Karpas-422 (cell line): ENCODE measurements around the gene FIBP. TPM values are rescaled to one million over a fixed set of nuclear protein-coding genes. Genes with fewer than 3 reads are reported as not detected.
A peak's percentile ranks its signal among the peaks of the same experiment; 100 is the strongest.

Source experiments
- DNase-seq: peaks from one replicate; pipeline ENCODE4 v3.0.0-alpha.2; 2015
- H2AFZ ChIP-seq: fragments of 200-600 bp; sonication (generic); 2 replicates; pipeline ENCODE4 v1.6.1; 2014; ENCODE audit warnings: antibody characterized with exemption, low read length, mixed read lengths
- H3K27ac ChIP-seq: fragments of 200-600 bp; sonication (generic); 2 replicates; pipeline ENCODE4 v1.5.1; 2014; ENCODE audit warnings: mild to moderate bottlenecking, low read length, moderate library complexity
- H3K27me3 ChIP-seq: fragments of 200-600 bp; sonication (generic); 2 replicates; pipeline ENCODE4 v1.6.1; 2014; ENCODE audit warnings: low read length, mixed read lengths
- H3K36me3 ChIP-seq: fragments of 200-600 bp; sonication (generic); 2 replicates; pipeline ENCODE4 v1.6.1; 2014; ENCODE audit warnings: low read length, mixed read lengths; ENCODE audit not compliant: insufficient read depth
- H3K4me1 ChIP-seq: fragments of 200-600 bp; sonication (generic); 2 replicates; pipeline ENCODE4 v1.6.1; 2014; ENCODE audit warnings: mild to moderate bottlenecking, low read length, mixed read lengths
- H3K4me2 ChIP-seq: fragments of 200-600 bp; sonication (generic); 2 replicates; pipeline ENCODE4 v1.6.1; 2014; ENCODE audit warnings: low read length, low read depth, mild to moderate bottlenecking; ENCODE audit not compliant: poor library complexity, severe bottlenecking
- H3K4me3 ChIP-seq: fragments of 200-600 bp; sonication (generic); 2 replicates; pipeline ENCODE4 v1.5.1; 2014; ENCODE audit warnings: mild to moderate bottlenecking, antibody characterized with exemption, low read length, mixed read lengths
- H3K79me2 ChIP-seq: fragments of 200-600 bp; sonication (generic); 2 replicates; pipeline ENCODE4 v1.6.1; 2014; ENCODE audit warnings: mild to moderate bottlenecking, low read length, mixed read lengths
- H3K9ac ChIP-seq: fragments of 200-600 bp; sonication (generic); 2 replicates; pipeline ENCODE4 v1.6.0; 2014; ENCODE audit warnings: low read length
- H3K9me2 ChIP-seq: fragments of 200-600 bp; sonication (generic), shearing (Covaris generic); replicated peaks from 2 replicates; pipeline ENCODE4 v1.6.0; 2014; ENCODE audit warnings: mild to moderate bottlenecking, low read length, moderate library complexity; ENCODE audit not compliant: insufficient read depth
- H3K9me3 ChIP-seq: fragments of 300-700, 200-600 bp; sonication (generic); 2 replicates; pipeline ENCODE4 v1.6.1; 2014; ENCODE audit warnings: low read length, mixed read lengths
- H4K20me1 ChIP-seq: fragments of 200-600 bp; sonication (generic); 2 replicates; pipeline ENCODE4 v1.6.1; 2014; ENCODE audit warnings: mild to moderate bottlenecking, antibody characterized with exemption, low read length, low read depth; ENCODE audit not compliant: insufficient read depth
- total RNA-seq: library from RNA; depleted of rRNA; stranded (reverse); fragments of >200 nt; shearing (Covaris generic); gene quantifications from 2 replicates; pipeline ENCODE4 v1.2.3, GENCODE V29; 2014; ENCODE audit warnings: low replicate concordance

FIBP gene
- total RNA-seq, 1 experiment from 2014 or later = 207 TPM

DNA sequence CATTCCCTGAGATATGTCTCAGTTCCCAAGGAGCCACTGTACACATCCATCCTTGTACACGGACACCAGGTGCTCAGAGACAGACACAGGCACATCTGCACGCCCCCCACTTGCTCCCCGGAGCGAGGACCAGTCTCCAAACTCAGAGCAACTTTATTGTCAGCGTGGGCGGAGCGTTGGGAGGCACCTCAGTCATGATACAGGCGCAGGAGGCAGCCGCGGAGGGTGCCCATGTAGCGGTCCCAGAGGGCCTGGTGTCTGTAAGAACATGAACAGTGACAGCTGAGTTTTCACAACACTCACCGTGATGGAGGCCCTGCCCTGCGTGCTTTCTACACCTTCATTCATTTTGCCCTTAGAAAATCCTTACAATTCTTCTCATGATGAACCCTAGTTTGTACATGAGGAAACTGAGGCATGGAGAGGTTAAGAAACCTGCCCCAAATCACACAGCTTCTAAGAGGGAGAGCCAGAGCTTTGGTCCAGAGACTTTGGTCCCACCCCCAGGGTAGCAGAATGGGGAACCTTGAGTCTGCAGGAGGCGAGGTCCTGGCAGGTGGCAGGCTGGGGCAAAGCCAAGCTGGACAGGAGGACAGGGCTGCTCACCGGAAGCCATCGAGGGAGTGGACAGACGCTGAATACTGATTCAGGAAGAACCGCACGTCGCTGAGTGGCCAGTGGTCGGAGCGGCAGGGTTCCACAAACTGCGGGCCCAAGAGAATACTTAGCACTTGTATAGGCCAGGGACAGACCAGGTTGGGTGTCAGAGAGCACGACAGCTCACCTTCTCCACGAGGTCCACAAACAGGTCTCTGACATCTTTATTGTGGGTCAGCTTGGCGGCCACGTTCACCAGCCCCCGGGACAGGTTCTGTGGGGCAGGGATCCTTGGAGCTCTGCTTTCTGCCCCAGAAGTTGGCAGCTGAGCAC, 4.2 kb downstream of the FIBP start:
- Histone ChIP-seq H3K4me1 (peaks cover 35% of the 10 kb centered on the region), H3K9ac (no peak overlapping the region), H4K20me1 (no peaks in the 10 kb centered on the region; the same call in 1 of the 2 replicates), H3K27me3 (no peaks in the 10 kb centered on the region), H3K27ac (no peak overlapping the region), H3K79me2 (peaks cover 22% of the 10 kb centered on the region), H2AFZ (no peak overlapping the region), H3K4me3 (no peak overlapping the region), H3K4me2 (no peak overlapping the region), H3K9me2 (no peaks in the 10 kb centered on the region), H3K9me3 (no peaks in the 10 kb centered on the region), H3K36me3 (peaks cover 25% of the 10 kb centered on the region)
- no peak for DNase-seq

- DNase-seq = no peak
- Histone ChIP-seq H3K4me1 (peaks cover 29% of the 10 kb centered on the region), H3K9ac (no peak overlapping the region)
These were observed 5.1 kb downstream of the FIBP start for GRCh38 chr11:65883058-65883761.

GRCh38 chr11:65882120-65883057, 5.9 kb downstream of the FIBP start:
- Histone ChIP-seq H2AFZ (no peak overlapping the region), H3K4me3 (no peak overlapping the region), H3K9ac (no peak overlapping the region), H3K79me2 (peaks cover 13% of the 10 kb centered on the region), H4K20me1 (no peaks in the 10 kb centered on the region; the same call in 1 of the 2 replicates), H3K27ac (no peak overlapping the region), H3K27me3 (no peaks in the 10 kb centered on the region), H3K36me3 (peaks cover 25% of the 10 kb centered on the region), H3K4me1 (peaks cover 27% of the 10 kb centered on the region), H3K4me2 (no peak overlapping the region), H3K9me2 (no peaks in the 10 kb centered on the region), H3K9me3 (no peaks in the 10 kb centered on the region)
- DNase-seq = no peak

More at GRCh38 chr11:65883058-65883761, 5.1 kb downstream of the FIBP start:
- no peak overlapping the region for H2AFZ ChIP-seq
- H3K79me2 ChIP-seq = peaks cover 21% of the 10 kb centered on the region
- no peaks in the 10 kb centered on the region for H3K9me3 ChIP-seq
- no peak overlapping the region for H3K4me3 ChIP-seq
- no peaks in the 10 kb centered on the region; the same call in 1 of the 2 replicates for H4K20me1 ChIP-seq
- no peak overlapping the region for H3K4me2 ChIP-seq
- H3K27me3 ChIP-seq = no peaks in the 10 kb centered on the region
- no peak overlapping the region for H3K27ac ChIP-seq
- peaks cover 25% of the 10 kb centered on the region for H3K36me3 ChIP-seq
- no peaks in the 10 kb centered on the region for H3K9me2 ChIP-seq

DNA sequence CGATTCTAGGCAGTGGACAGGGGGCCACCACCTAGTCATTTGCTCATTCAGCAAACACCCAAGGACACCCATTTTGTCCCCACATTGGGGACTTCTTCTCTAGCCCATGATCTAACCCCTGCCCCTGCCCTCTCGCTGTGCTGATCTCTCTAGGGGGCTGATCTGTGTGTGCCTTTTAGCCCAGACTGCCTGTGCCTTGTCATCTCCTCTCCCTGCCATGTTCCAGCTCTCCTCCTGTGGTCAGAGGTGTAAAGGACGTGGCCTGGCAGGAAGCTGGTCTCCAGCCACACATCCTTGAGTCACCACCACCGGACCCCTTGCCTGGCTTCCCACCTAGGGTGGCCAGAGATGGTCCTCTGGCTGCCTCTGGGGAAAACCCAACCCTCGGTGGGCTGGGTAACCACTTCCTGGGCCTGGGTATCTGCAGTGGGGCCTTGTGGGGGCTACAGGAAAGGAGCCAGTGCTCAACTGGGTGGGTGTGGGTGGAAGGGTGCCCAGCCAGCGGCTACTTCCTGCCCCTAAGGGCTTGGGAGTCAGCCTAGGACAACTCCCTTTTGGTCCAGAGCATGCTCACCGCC, 7.3 kb downstream of the FIBP start:
- no peak overlapping the region for H3K4me3 ChIP-seq
- peaks cover 14% of the 10 kb centered on the region for H3K4me1 ChIP-seq
- DNase-seq = no peak

DNA sequence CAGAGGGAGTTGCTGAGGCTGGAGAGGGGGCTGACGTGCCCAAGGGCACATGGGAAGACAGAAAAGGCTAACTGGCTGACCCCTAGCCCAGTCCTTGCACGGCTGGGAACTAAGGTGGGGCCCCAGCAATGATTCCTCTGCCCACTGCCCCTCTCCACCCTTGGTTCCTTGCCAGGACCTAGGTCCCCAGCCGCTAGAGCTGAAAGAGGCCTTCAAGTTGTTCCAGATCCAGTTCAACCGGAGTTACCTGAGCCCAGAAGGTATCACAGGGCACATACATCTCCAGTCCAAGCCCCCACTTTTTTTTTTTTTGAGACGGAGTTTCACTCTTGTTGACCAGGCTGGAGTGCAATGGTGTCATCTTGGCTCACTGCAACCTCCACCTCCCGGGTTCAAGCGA, 8.2 kb downstream of the FIBP start:
- H2AFZ ChIP-seq = no peak overlapping the region
- no peaks in the 10 kb centered on the region for H3K79me2 ChIP-seq
- H3K27me3 ChIP-seq = no peaks in the 10 kb centered on the region
- no peak overlapping the region for H3K27ac ChIP-seq
- H3K36me3 ChIP-seq = peaks cover 15% of the 10 kb centered on the region
- no peak overlapping the region for H3K4me3 ChIP-seq
- H3K4me2 ChIP-seq = no peak overlapping the region
- H3K9me3 ChIP-seq = no peaks in the 10 kb centered on the region
- H3K9ac ChIP-seq = no peak overlapping the region
- no peaks in the 10 kb centered on the region; the same call in 1 of the 2 replicates for H4K20me1 ChIP-seq
- no peaks in the 10 kb centered on the region for H3K9me2 ChIP-seq
- H3K4me1 ChIP-seq = peaks cover 7% of the 10 kb centered on the region
- no peak for DNase-seq

More for the DNA sequence above, 7.3 kb downstream of the FIBP start:
- H3K4me2 ChIP-seq = no peak overlapping the region
- H3K9me2 ChIP-seq = no peaks in the 10 kb centered on the region
- no peaks in the 10 kb centered on the region; the same call in 1 of the 2 replicates for H4K20me1 ChIP-seq
- peaks cover 19% of the 10 kb centered on the region for H3K36me3 ChIP-seq
- H3K27me3 ChIP-seq = no peaks in the 10 kb centered on the region
- no peak overlapping the region for H3K27ac ChIP-seq
- H2AFZ ChIP-seq = no peak overlapping the region
- no peaks in the 10 kb centered on the region for H3K79me2 ChIP-seq
- no peaks in the 10 kb centered on the region for H3K9me3 ChIP-seq
- no peak overlapping the region for H3K9ac ChIP-seq

DNA sequence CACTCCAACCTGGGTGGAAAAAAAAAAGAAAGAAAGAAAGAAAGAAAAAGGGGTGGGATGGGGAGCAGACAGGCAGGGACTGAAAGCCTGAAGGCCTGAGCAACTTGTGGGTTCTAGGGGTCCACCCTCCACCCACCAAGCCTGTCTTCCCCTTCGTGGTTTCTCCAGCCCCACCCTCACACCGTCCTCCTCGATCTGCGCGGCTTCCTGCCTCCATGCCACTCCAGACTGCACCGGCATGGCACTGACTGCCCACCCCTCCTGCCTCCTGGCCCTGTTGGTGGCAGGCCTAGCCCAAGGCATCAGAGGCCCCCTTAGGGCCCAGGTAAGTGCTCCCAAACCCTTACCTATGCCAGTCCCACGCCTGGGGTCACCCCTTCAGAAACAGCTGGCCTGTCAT, 8.7 kb downstream of the FIBP start, which contains the start of gene CTSW:
Gene CTSW, plus strand, starts transcription at position 221 of the 400 bp plus-strand sequence. Its CDS starts 18 bp downstream, at position 239.
- Histone ChIP-seq H4K20me1 (no peaks in the 10 kb centered on the region; the same call in 1 of the 2 replicates), H3K4me3 (no peak within 1 kb of the TSS), H3K9me3 (no peaks in the 10 kb centered on the region), H3K4me2 (no peak within 1 kb of the TSS), H3K27me3 (no peaks in the 10 kb centered on the region), H3K79me2 (no peaks in the 10 kb centered on the region), H3K27ac (no peak within 1 kb of the TSS), H2AFZ (no peak within 1 kb of the TSS), H3K9me2 (no peaks in the 10 kb centered on the region), H3K9ac (no peak within 1 kb of the TSS), H3K4me1 (peaks cover 3% of the 10 kb centered on the region; the same call in 1 of the 2 replicates), H3K36me3 (peaks cover 15% of the 10 kb centered on the region)
- DNase-seq = no peak

GRCh38 chr11:65873318-65874156, 14.7 kb downstream of the FIBP start:
- H3K9me2 ChIP-seq = no peaks in the 10 kb centered on the region
- peak overlapping the region; percentile 90 for H3K4me2 ChIP-seq
- peak; percentile 97 for DNase-seq
- H3K4me3 ChIP-seq = peak overlapping the region; percentile 63; the same call in 1 of the 2 replicates
- H3K27me3 ChIP-seq = no peaks in the 10 kb centered on the region
- H3K9me3 ChIP-seq = no peaks in the 10 kb centered on the region
- no peaks in the 10 kb centered on the region for H3K36me3 ChIP-seq
- H2AFZ ChIP-seq = peak overlapping the region; percentile 98
- no peaks in the 10 kb centered on the region for H3K79me2 ChIP-seq
- peaks cover 2% of the 10 kb centered on the region; the same call in 1 of the 2 replicates for H4K20me1 ChIP-seq
- no peak overlapping the region for H3K27ac ChIP-seq
- peak overlapping the region; percentile 79 for H3K9ac ChIP-seq
- peaks cover 15% of the 10 kb centered on the region for H3K4me1 ChIP-seq
